NCI-H345 (cell line): Measurements from ENCODE around the gene LITAF.
A peak's percentile ranks its signal among the peaks of the same experiment; 100 is the strongest.

ENCODE experiments used
- DNase-seq: peaks from one replicate; lab custom pipeline; 2025; lab: John Stamatoyannopoulos, UW

LITAF gene

GRCh38 chr16:11586856-11587642 is at the start of gene LITAF:
Gene LITAF (minus strand): TSS chr16:11586919. CDS start chr16:11556730, 30,189 bp downstream.
- peak; percentile 65 for DNase-seq

DNA sequence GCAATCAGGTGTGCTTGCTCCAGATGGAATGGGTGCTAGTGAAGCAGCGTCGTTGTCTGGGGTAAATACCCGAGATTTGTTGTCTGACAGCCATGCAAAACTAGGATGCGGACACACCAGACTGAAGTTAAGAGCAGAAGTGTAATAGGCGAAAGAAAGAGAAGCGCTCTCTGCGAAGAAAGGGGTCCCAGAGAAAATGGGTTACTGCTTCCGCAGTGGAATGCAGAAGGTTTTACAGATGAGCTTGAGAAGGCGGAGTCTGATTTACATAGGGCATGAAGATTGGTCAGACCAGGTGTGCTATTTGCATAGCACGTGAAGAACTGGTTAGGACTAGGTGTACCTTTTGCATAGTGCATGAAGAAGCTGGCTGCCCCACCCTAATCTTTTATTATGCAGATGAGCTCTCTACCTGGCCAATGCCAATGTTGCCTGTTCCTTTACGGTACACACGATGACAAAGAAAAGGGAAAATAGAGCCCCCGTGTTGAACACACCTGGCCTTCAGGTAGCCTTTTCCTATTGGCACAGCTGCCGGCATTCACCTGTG is 49.5 kb upstream of the LITAF start:
- DNase-seq: peak; percentile 78

DNA sequence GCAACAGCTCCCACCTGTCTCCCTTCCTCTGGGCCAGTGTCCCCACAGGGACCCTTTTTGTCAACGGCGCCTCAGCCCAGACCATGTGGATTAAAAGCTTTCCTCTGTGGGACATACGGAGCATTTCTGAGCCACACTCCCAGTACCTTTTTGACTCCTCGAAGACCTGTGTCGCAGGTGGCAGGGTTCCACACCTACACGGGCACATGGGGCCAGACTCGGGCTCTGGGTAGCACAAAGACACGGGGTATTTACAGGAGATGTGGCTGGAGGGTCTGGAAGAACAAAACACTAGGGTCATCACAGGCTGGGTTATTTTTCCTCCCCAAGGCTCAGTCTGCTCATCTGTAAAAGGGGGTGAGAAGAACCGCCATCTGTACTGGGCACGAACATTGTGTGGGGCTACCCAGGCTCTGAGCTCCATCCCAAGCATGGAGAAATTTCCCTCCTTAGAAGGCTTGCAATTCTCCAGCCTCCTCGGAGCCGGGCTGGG is 49.0 kb upstream of the LITAF start:
- DNase-seq: no peak

DNA sequence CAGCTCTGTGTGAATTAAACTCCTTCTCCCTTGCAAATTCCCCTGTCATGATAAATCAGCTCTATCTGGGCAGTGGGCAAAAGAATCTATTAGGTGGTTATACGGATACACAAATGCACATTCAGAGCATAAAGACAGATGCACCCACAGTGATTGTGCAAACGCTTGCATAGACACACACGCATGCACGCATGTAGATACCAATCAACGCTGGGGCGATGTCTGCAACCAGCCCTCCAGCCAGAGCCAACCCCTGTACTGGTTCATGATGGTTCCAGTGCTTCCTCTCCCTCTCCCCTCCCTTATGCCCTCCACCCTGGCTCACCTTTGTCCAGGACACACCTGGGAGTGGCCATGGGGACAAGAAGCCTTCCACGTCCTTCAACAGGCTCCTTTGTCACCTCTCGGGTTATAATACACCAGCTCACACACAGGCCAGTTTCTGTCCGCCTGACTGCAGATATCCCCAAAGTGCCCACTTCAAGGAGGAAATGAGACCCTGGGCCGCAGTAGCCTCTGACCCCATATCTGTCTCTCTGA is 48.5 kb upstream of the LITAF start:
- no peak for DNase-seq

- no peak for DNase-seq
Measured at GRCh38 chr16:11634312-11634711, 47.6 kb upstream of the LITAF start.

DNA sequence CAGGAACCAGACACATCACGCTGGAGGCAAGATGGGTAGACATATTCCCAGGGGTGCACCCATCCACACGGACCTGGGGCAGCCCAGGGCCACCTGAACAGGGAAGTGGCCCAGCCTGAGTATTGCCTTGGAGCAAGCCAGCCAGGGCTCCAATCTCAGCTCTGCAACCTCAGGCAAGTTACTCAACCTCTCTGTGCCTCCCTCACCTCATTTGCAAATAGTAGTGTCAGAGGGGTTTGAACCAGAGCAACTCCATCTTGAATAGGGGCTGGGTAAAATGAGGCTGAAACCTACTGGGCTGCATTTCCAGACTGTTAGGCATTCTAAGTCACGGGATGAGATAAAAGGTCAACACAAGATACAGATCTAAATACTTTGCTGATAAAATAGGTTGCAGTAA is 46.4 kb upstream of the LITAF start:
- no peak for DNase-seq

DNA sequence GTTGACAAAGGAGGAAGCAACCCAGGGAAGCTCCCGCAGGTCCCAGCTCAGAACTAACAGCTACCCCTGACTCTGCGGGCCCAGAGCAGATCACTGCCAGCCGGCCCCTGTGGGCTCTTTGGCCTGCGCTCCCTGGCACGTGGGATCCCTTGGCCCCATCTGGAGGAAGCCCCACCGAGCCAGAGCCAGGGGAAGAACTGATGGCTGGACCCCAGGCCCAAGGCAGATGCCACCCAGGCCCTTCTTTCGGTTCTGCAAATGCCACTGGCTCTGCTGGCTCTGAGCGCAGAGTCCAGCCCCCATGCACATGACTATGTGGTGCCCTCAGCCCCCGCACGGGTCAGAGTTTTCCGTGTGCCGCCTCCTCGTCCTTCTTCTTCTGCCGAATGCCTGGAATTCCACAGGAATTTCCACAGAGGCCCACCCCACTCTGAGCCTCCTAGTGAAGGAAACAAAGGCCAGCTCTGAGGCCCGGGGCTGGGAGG is 45.8 kb upstream of the LITAF start:
- DNase-seq: no peak

DNA sequence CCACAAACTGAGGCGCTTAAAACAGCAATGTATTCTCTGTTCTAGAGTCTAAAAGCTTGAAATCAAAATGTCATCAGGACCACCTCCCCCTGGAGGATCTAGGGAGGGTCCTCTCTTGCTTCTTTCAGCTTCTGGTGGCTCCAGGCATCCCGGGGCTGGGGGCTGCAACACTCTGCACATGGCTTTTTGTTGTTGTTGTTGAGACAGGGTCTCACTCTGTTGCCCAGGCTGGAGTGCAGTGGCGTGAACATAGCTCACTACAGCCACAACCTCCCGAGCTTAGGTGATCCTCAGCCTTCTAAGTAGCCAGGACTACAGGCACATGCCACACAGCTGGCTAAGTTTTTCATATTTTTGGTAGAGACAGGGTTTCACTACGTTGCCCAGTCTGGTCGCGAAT is 44.5 kb upstream of the LITAF start:
- DNase-seq: no peak

DNA sequence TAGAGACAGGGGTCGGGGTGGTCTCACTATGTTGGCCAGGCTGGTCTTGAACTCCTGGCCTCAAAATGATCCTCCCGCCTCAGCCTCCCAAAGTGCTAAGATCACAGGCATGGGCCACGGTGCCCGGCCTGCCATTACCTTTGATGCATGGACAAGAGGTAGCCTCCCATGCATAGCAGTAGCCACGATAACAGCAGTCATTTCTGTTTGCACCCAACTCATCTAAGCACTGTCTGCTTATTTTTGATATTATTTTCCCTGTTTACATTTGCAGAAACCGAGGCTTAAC is 44.0 kb upstream of the LITAF start:
- no peak for DNase-seq

- no peak for DNase-seq
Measured at GRCh38 chr16:11630046-11630767, 43.5 kb upstream of the LITAF start.

GRCh38 chr16:11629071-11630030 is 42.6 kb upstream of the LITAF start:
- DNase-seq: no peak

GRCh38 chr16:11627822-11628457 is 41.2 kb upstream of the LITAF start:
- DNase-seq: no peak

GRCh38 chr16:11627292-11627663 is 40.6 kb upstream of the LITAF start:
- DNase-seq: no peak

DNA sequence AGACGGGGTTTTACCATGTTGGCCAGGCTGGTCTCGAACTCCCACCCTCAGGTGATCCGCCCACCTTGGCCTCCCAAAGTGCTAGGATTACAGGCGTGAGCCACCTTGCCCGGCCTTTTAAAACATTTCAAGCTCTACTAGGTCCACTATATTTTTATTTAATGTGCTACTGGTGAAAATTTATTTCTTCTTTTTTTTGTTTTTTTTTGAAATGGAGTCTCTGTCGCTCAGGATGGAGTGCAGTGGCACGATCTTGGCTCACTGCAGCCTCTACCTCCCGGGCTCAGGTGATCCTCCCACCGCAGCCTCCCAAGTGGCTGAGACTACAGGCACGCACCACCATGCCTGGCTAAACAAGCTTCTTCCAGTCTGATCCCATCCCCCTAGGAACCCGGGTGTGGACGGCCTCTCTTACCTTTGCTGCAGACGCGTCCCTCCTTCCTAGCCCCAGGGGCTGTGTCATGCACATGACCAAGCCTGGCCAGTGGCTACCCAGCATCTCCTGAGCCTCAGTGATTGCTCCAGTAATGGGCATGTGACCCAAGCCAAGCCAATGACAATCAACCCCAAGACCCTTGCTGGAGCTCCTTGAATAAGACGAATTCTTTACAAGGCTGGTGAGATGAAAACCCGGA is 40.1 kb upstream of the LITAF start:
- no peak for DNase-seq

DNA sequence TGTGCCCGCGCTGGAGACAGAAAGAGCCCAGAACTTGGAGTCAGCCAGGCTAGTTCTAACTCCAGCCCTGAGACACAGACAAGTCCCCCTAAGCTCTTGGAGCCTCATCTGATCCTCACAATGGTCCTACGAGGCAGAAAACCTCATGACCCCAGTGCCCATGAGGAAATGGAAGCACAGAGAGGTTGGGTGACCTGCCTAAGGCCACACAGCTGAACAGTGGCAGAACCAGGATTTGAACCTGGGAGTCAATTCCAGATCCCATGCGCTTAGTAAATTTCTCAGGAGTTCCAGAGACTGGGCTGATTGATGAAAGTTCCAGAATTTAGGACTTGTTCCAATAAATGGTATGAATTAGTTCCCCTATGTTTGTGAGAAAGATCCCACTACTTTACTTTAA is 39.0 kb upstream of the LITAF start:
- DNase-seq: no peak

DNA sequence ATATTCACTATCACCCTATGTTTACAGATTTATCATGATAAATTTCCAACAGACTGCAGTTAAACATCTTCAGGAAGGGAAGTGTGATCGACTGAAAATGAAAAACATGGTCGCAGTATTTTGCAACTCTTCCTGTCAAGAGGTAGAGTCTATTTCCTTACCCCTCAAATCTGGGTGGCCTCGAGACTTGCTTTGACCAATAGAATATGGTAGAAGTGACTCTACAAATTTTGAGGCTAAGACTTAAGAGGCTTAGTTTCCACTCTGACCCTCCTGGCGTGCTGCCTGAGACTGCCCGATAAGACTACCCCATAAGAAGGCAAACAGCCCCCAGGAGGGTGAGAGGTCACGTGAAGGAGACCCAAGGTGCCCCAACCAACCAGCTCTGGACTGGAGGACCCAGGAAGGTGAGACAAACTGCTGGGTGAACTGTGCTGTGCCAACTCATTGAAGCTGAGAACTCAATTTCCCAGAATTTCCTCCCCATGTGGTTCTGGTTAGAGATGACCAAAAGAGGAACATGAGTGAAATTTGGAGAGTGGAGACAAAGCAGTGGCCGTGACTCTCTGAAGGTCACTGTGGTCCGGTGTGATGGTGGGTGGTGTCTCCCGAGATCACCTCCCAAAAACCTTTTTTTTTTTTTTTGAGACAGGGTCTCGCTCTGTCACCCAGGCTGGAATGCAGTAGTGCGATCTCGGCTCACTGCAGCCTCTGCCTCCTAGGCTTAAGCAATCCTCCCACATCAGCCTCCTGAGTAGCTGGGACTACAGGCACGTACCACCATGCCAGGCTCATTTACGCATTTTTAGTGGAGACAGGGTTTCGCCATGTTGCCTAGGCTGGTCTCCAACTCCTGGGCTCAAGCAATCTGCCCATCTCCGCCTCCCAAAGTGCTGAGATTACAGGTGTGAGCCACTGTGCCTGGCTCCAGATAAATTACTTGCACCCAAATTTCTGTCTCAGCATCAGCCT is 38.2 kb upstream of the LITAF start:
- DNase-seq: no peak

GRCh38 chr16:11624205-11624604 is 37.5 kb upstream of the LITAF start:
- DNase-seq: no peak

DNA sequence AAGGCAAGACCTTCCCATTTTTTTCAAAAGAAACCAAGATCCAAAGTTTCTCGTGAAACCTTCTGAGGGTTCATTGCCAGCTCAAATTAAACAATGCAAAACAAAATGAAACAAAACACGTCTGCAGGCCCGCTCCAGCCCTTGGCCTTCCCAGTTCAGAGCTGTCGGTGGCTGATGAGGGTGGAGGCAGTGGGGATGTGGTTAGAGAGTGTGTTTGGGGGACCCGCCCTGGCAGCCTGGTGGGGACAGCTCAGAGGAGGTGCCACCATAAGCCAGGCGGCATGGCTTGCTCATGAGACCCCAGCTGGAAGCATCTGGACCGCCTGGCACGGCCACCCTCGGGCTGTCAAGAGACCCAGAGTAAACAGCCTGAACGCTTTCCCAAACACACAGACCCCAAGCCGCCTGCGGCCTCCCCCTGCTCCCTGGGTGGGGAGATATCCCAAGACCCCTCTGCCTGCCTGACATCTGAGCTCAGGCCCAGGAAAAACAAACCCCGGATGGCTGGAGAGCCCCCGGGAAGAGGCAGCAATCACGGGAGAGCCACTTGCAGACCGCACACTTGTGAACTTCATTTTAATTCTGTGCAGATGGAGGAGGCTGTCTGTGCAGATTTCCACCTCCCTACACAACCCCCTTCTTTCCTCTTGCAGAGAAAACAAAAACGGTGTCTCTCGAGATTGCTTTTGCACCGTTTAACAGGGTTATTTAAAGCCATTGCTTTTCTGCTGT is 35.4 kb upstream of the LITAF start:
- peak; percentile 45 for DNase-seq

DNA sequence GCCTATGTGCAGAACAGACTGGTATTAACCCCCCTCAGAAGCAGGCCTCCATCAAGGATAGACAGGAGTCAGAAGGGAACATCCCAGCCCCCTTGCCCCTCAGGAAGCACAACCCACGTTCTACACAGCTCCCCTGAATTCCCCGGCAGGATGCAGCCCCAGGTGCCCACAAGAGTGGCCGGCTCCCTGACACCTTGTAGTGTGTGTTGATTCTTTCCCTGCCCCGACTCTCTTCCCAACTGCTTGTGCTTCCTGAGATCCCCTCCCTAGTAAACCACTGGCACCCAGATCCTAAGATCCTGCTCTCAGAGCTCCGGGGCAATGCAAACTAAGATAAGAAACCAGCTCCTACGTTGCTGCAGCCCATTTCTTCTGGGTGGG is 34.8 kb upstream of the LITAF start:
- no peak for DNase-seq
